NB4 (cell line): Measurements from ENCODE around the gene PUSL1.

Source experiments
- DNase-seq: peaks from one replicate; pipeline ENCODE4 v3.0.0; 2010; ENCODE audit warnings: low read depth
- H3K4me3 ChIP-seq: one replicate; pipeline ENCODE4 v1.5.1; 2011; ENCODE audit warnings: mild to moderate bottlenecking, low read depth, low read length, moderate library complexity
- CTCF ChIP-seq: IDR thresholded peaks from one replicate; pipeline ENCODE4 v1.5.1; 2012; ENCODE audit warnings: low read depth, low read length
- MAX ChIP-seq: IDR thresholded peaks from 2 replicates; pipeline ENCODE4 v1.6.1; 2011; ENCODE audit warnings: low read depth, low read length
- MYC ChIP-seq: IDR thresholded peaks from 2 replicates; pipeline ENCODE4 v1.6.1; 2011; ENCODE audit warnings: low read depth, low read length
- POLR2A ChIP-seq: IDR thresholded peaks from 2 replicates; pipeline ENCODE4 v1.6.1; 2011; ENCODE audit warnings: mild to moderate bottlenecking; ENCODE audit not compliant: insufficient read length; ENCODE audit errors: extremely low read depth

Gene PUSL1

GRCh38 chr1:1354271-1355247 lies 46.2 kb downstream of the PUSL1 start:
- no peak for TF ChIP-seq MAX
- TF ChIP-seq CTCF: no peak
- TF ChIP-seq MYC: no peak
- no peak for TF ChIP-seq POLR2A
- H3K4me3 ChIP-seq: no peak overlapping the region
- DNase-seq: no peak

- no peak overlapping the region for H3K4me3 ChIP-seq
- no peak for TF ChIP-seq CTCF
- TF ChIP-seq POLR2A: no peak
- no peak for TF ChIP-seq MYC
- no peak for TF ChIP-seq MAX
- DNase-seq: no peak
Observed at GRCh38 chr1:1355416-1355815, 47.0 kb downstream of the PUSL1 start.

- TF ChIP-seq CTCF (no peak), MAX (no peak), POLR2A (no peak), MYC (no peak)
- no peak for DNase-seq
- H3K4me3 ChIP-seq: no peak overlapping the region
Observed at GRCh38 chr1:1356166-1356795, 47.9 kb downstream of the PUSL1 start.

GRCh38 chr1:1356796-1357401 lies 48.5 kb downstream of the PUSL1 start:
- H3K4me3 ChIP-seq: no peak overlapping the region
- DNase-seq: no peak
- no peak for TF ChIP-seq CTCF
- TF ChIP-seq MYC: no peak
- TF ChIP-seq POLR2A: no peak
- TF ChIP-seq MAX: no peak

GRCh38 chr1:1357871-1358432 lies 49.6 kb downstream of the PUSL1 start:
- DNase-seq: no peak
- no peak overlapping the region for H3K4me3 ChIP-seq
- no peak for TF ChIP-seq CTCF
- TF ChIP-seq POLR2A: no peak
- TF ChIP-seq MAX: no peak
- no peak for TF ChIP-seq MYC
